Activated CD4-positive, alpha-beta T cell treated with anti-CD3 and anti-CD28 coated beads, Interleukin-2, amount 50 U/mL, for 16 hours (primary cell): Measurements from ENCODE around the gene MRPL12.

ENCODE experiments used
- DNase-seq: peaks from one replicate; pipeline ENCODE4 v3.0.0-alpha.2; 2020

Gene MRPL12

DNA sequence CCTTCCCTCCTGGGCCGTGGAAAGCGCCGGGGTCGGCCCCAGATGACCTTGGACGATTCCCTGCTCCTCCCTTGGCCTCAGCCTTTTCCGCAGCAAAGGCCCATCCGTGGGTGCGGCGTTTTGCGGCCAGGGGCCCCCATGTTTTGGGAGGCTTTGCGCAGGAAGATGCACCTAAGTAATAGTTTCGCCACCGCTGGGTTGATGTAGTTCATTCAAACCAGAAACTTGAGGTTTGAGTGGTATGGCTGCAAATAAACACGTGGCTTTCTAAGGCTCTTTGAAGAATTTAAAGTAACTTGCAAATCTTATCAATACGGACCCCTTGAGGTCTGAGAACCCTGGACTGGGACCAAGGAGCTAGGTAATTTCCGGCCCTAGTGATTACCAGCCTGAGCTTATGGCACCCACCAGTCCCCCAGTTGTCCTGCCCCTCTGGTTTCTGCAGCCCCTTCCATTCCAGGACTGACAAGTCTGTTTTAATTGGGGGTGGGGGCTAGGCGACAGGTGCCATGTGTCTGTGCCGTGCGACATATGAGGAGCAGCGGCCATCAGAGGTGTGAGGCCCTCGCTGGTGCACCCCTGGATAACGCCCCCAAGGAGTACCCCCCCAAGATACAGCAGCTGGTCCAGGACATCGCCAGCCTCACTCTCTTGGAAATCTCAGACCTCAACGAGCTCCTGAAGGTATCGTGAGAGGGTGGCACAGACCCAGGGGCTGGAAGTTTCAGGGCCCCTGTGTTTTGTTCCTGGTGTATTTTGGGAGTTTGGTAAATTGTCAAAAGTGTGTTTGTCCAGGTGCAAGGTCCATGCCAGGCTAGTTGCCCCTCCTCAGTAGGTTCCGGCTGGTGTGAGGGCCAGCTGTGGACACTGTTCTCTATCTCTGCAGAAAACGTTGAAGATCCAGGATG is 834 bp downstream of the MRPL12 start:
- no peak for DNase-seq

- no peak for DNase-seq
Observed at GRCh38 chr17:81705518-81706231, 2.5 kb downstream of the MRPL12 start.

- DNase-seq, result no peak
Observed at GRCh38 chr17:81706232-81706611, 3.1 kb downstream of the MRPL12 start.

DNA sequence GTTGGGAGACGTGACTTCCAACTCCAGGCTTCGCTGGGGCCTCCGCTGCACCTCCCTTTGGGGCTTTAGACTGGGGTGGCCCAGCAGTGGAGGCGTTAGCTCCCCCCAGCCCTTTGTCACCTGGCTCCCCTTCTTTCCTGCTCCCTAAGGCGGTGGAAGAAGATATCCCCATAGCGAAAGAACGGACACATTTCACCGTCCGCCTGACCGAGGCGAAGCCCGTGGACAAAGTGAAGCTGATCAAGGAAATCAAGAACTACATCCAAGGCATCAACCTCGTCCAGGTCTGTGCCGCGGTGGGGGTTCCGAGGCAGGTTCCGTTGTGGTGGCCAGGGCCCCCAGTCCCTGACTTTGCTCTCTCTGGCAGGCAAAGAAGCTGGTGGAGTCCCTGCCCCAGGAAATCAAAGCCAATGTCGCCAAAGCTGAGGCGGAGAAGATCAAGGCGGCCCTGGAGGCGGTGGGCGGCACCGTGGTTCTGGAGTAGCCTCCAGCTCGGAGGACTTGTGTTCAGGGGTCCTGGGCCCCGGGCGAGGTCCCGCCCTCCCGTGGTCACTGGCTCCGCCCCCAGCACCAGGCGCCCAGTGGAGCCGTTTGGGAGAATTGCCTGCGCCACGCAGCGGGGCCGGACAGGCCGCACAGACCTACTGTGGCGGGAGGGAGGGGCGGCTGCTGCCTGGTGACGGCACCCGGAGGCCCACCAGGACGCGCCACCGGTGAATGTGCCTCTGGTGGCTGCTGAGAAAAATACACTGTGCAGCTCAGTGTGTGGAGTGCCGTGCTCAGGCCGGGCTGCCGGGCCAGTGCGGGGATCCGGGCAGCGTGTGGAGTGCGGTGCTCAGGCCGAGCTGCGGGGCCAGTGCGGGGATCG is 3.8 kb downstream of the MRPL12 start:
- DNase-seq, result no peak

DNA sequence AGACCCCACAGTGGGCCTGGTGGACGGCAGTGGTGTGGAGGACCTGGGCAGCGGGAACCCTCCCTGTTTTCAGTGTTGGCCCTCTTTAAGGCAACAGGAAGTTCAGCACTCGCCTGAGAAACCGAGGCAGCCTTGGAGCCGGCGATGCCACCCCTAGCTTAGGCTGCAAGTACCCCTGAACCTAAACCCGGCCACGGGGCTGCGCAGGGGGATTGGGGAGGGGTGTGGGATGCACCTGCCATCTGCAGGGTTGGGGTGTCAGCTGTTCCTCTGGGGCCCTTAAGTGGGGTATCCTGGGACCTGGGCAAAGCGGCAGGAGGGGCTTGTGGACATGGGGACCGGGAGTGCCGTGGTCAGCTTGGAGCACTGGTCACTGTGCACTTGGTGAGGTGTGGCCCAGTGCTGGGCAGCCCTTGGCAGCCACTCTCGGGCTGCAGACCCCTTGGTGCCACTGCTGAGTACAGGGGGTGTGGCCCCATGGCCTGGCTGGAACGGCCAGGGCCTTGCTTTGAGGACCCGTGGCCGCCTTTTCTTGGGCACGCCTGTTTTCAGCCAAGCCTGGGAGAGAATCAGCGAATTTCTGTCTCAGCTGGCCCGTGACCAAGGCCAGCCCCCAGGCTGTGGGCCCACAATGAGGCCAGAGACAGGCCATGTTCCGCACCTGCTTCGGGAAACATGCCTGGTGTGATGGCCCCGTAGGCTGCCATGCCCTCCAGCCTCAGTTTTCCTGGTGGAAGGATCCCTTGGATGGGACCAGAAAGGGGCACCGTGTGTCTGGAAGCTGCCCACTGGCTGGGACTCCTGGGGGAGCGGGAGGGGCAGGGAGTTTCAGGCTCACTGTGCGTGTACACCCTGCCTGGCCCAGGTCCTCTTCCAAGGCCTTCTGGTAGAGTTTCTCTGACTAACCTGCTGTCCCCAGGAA is 4.8 kb downstream of the MRPL12 start:
- no peak for DNase-seq

DNA sequence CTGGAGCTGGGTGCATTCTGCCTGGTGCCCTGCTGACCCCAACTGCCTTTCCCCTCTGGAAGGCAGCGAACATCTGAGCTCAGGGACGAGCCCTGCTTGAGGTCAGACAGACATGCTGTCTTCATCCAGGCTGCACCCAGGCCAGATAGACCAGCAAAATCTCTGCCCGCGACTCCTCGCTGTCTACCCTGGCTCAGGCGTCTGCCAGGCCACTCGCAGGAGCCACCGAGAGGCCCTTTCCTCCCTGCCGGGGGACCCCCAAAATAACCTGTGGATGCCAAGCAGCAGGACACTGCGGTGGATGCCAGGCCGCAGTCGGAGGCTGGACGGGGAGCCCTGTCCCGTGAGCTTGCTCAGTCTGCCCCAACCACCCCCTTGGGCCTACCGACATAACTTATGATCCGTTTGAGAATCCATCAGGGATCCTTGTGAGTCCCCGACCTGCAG is 5.6 kb downstream of the MRPL12 start:
- DNase-seq, result no peak

- DNase-seq, result no peak
Observed at GRCh38 chr17:81710514-81711308, 7.5 kb downstream of the MRPL12 start.

- DNase-seq, result peak; percentile 85
Observed at GRCh38 chr17:81711814-81712467, 8.8 kb downstream of the MRPL12 start, which contains the start of gene SLC25A10. Gene SLC25A10, plus strand, starts transcription at chr17:81712284. Its CDS starts 143 bp downstream, at chr17:81712427.

GRCh38 chr17:81712468-81713003 is 9.4 kb downstream of the MRPL12 start:
- no peak for DNase-seq

GRCh38 chr17:81713004-81713555 is 9.9 kb downstream of the MRPL12 start:
- DNase-seq, result no peak

- DNase-seq, result no peak
Observed at GRCh38 chr17:81713556-81714411, 10.6 kb downstream of the MRPL12 start.

GRCh38 chr17:81714412-81715106 is 11.4 kb downstream of the MRPL12 start:
- DNase-seq, result no peak

DNA sequence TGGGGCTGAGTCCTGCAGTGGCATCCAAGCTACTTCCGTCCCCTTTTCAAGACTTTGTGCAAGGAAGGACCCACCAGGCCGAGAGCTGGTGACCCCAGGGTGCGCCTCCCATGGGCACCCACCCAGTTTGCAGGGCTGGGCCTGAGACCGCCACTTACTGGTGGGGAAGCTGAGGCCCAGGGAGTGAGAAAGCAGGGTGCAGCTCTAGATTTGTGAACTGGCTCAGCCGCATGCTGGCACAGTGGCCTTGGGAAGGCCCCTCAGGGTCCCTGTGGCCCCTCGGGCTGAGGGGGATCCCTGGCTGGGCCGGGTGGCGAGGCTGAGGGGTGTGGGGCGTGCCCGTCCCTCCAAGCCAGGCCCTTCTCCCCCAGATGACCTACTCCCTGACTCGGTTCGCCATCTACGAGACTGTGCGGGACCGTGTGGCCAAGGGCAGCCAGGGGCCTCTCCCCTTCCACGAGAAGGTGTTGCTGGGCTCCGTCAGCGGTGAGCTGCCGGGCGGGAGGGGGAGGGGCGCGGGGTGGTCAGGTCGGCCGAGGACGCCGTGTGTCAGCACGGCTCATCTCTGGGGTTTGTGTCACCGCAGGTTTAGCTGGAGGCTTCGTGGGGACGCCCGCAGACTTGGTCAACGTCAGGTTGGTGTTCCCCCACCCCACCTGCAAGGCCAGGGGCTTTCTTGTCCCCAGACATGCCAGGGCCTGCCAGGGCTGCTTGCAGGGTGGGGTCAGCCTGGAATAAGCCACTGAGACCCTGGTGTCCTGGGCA is 12.1 kb downstream of the MRPL12 start:
- DNase-seq, result no peak

GRCh38 chr17:81715872-81716673 is 12.9 kb downstream of the MRPL12 start:
- DNase-seq, result no peak

GRCh38 chr17:81716674-81716996 is 13.5 kb downstream of the MRPL12 start:
- DNase-seq, result no peak

DNA sequence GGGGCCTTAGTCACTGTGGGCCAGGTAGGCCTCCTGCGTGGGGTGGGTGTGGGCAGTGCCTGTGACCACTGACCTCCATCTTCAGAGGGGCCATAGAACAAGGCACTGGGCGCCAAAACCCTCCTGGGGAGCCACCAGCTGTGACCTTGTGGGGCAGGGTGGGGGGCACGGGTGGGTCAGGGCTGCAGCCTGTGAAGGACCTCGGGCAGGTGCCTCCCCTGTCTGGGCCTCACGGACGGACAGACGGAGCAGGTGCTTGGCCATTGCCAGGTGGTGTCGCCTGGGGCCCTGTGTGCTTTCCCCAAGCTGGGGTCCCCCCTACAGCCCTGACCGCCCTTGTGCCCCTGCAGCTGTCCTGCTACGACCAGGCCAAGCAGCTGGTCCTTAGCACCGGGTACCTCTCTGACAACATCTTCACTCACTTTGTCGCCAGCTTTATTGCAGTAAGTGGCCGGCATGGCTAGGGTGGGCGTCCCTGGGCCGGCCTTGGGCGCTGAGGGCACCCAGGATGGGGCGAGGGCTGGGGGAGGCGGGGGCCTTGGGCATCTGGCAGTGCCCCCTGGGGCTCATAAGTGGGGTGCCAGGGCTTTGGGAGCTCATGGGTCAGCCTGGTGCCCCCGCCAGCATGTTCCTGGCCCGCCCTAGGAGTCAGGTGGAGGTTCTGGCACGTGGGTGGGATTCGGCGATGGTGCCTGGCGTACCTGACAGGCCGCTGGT is 14.0 kb downstream of the MRPL12 start:
- DNase-seq, result no peak
